ENCODE measurements around the gene RICTOR.

GRCh38 chr5:39118638-39119037, 44.4 kb upstream of the RICTOR start:
- TF ChIP-seq POLR2AphosphoS5 (IDR thresholded peaks at IDR 0.05; ENCODE audit: low read depth, low read length): no peak
- no peak for TF ChIP-seq ZNF274 (IDR thresholded peaks at IDR 0.05; ENCODE audit: low read depth, low read length)
- no peak for TF ChIP-seq CEBPB (IDR thresholded peaks at IDR 0.05; ENCODE audit: low read depth)
- TF ChIP-seq ATF3 (IDR thresholded peaks at IDR 0.05): no peak
- no peak for TF ChIP-seq CTCF (IDR thresholded peaks at IDR 0.05 in 2 of 3, conservative IDR thresholded peaks at IDR 0.05 in 1 of 3; ENCODE audit: borderline replicate concordance in 1 of 3, insufficient read depth in 1 of 3, low read depth in 2 of 3, low read length in 2 of 3)
- TF ChIP-seq POLR2A (IDR thresholded peaks at IDR 0.05; ENCODE audit: borderline replicate concordance, extremely low read depth, insufficient read depth, insufficient read length): no peak
- TF ChIP-seq YY1 (IDR thresholded peaks at IDR 0.05; ENCODE audit: extremely low read depth, insufficient replicate concordance, low read depth, low read length): no peak
- TF ChIP-seq EGR1 (IDR thresholded peaks at IDR 0.05; ENCODE audit: low read depth): no peak
- TF ChIP-seq EZH2phosphoT487 (IDR thresholded peaks at IDR 0.05; ENCODE audit: borderline replicate concordance): no peak
